Measurements from ENCODE around the gene PTH2.

PTH2 gene

GRCh38 chr19:49395581-49396407 is 27.4 kb downstream of the PTH2 start:
- Histone ChIP-seq H3K36me3 (ENCODE audit: control insufficient read depth, insufficient read depth, low read length) (no peaks in the 10 kb centered on the region), H3K27me3 (replicated peaks; ENCODE audit: control insufficient read depth, insufficient read depth, low read length) (no peaks in the 10 kb centered on the region), H3K4me3 (replicated peaks; ENCODE audit: low read depth, low read length) (no peak overlapping the region)
- DNase-seq (ENCODE audit: extremely low read depth, insufficient read length), result no peak
- no peak for TF ChIP-seq CTCF (IDR thresholded peaks at IDR 0.05; ENCODE audit: insufficient read depth, low read length, poor library complexity, severe bottlenecking)

GRCh38 chr19:49393881-49394280 is 29.4 kb downstream of the PTH2 start:
- Histone ChIP-seq H3K36me3 (ENCODE audit: control insufficient read depth, insufficient read depth, low read length) (no peaks in the 10 kb centered on the region), H3K27me3 (replicated peaks; ENCODE audit: control insufficient read depth, insufficient read depth, low read length) (no peaks in the 10 kb centered on the region), H3K4me3 (replicated peaks; ENCODE audit: low read depth, low read length) (no peak overlapping the region)
- DNase-seq (ENCODE audit: extremely low read depth, insufficient read length), result no peak
- no peak for TF ChIP-seq CTCF (IDR thresholded peaks at IDR 0.05; ENCODE audit: insufficient read depth, low read length, poor library complexity, severe bottlenecking)

GRCh38 chr19:49391581-49392399 is 31.5 kb downstream of the PTH2 start:
- no peak overlapping the region for H3K4me3 ChIP-seq (replicated peaks; ENCODE audit: low read depth, low read length)
- no peaks in the 10 kb centered on the region for H3K36me3 ChIP-seq (ENCODE audit: control insufficient read depth, insufficient read depth, low read length)
- DNase-seq (ENCODE audit: extremely low read depth, insufficient read length), result peak; percentile 60
- peak; percentile 90 for TF ChIP-seq CTCF (IDR thresholded peaks at IDR 0.05; ENCODE audit: insufficient read depth, low read length, poor library complexity, severe bottlenecking)
- H3K27me3 ChIP-seq (replicated peaks; ENCODE audit: control insufficient read depth, insufficient read depth, low read length), result no peaks in the 10 kb centered on the region

- no peak for TF ChIP-seq CTCF (IDR thresholded peaks at IDR 0.05; ENCODE audit: insufficient read depth, low read length, poor library complexity, severe bottlenecking)
- H3K36me3 ChIP-seq (ENCODE audit: control insufficient read depth, insufficient read depth, low read length), result no peaks in the 10 kb centered on the region
- H3K4me3 ChIP-seq (replicated peaks; ENCODE audit: low read depth, low read length), result no peak overlapping the region
- H3K27me3 ChIP-seq (replicated peaks; ENCODE audit: control insufficient read depth, insufficient read depth, low read length), result no peaks in the 10 kb centered on the region
- DNase-seq (ENCODE audit: extremely low read depth, insufficient read length), result no peak
Observed at GRCh38 chr19:49390929-49391359, 32.3 kb downstream of the PTH2 start.

GRCh38 chr19:49390131-49390928 is 32.9 kb downstream of the PTH2 start:
- no peak for TF ChIP-seq CTCF (IDR thresholded peaks at IDR 0.05; ENCODE audit: insufficient read depth, low read length, poor library complexity, severe bottlenecking)

More at GRCh38 chr19:49390131-49390928, 32.9 kb downstream of the PTH2 start:
- Histone ChIP-seq H3K4me3 (replicated peaks; ENCODE audit: low read depth, low read length) (no peak overlapping the region), H3K36me3 (ENCODE audit: control insufficient read depth, insufficient read depth, low read length) (no peaks in the 10 kb centered on the region), H3K27me3 (replicated peaks; ENCODE audit: control insufficient read depth, insufficient read depth, low read length) (no peaks in the 10 kb centered on the region)
- DNase-seq (ENCODE audit: extremely low read depth, insufficient read length), result no peak

Measured in GM06990 (cell line).